Measurements from ENCODE around the gene DNAH2. TPM values are rescaled to one million over a fixed set of nuclear protein-coding genes. Genes with fewer than 3 reads are reported as not detected.

DNAH2 gene
- total RNA-seq, 1 donor from 2014 or later: 0.26 TPM

DNA sequence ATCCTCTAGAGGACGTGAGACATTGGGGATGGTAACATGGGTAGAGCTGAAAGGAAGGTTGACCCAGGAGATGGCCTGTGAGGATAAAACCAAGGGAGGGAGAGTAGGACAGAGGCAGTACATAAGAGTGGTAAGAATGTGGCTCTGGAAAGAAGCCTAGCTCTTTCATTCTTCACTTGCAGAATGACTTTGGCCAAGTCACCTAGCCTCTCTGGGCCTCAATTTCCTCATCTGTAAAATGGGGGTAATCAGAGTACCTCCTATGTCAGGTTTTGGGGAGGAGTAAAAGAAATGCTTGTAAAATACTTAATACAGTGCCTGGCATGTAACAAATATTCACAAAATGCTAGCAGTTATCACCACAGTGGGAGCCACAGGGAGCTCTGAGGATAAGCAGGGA, 123.3 kb downstream of the DNAH2 start:
- H3K36me3 ChIP-seq (ENCODE audit: control insufficient read depth, insufficient read depth, low read length): peaks cover 15% of the 10 kb centered on the region
- no peak overlapping the region for H3K4me3 ChIP-seq (ENCODE audit: low read depth, low read length)

GRCh38 chr17:7841396-7841914, 123.9 kb downstream of the DNAH2 start:
- FAIRE-seq (no peak), DNase-seq (ENCODE audit: low read depth) (peak; percentile 79)
- H3K36me3 ChIP-seq (ENCODE audit: control insufficient read depth, insufficient read depth, low read length): peaks cover 18% of the 10 kb centered on the region
- TF ChIP-seq CTCF (IDR thresholded peaks at IDR 0.05; ENCODE audit: insufficient read depth, low read length, severe bottlenecking): no peak
- peak overlapping the region; percentile 67 for H3K4me3 ChIP-seq (ENCODE audit: low read depth, low read length)
- no peaks in the 10 kb centered on the region for H3K27me3 ChIP-seq (ENCODE audit: control insufficient read depth, insufficient read depth, low read length)

More for the DNA sequence above, 123.3 kb downstream of the DNAH2 start:
- DNase-seq (ENCODE audit: low read depth): no peak
- no peaks in the 10 kb centered on the region for H3K27me3 ChIP-seq (ENCODE audit: control insufficient read depth, insufficient read depth, low read length)
- no peak for FAIRE-seq
- no peak for TF ChIP-seq CTCF (IDR thresholded peaks at IDR 0.05; ENCODE audit: insufficient read depth, low read length, severe bottlenecking)

DNA sequence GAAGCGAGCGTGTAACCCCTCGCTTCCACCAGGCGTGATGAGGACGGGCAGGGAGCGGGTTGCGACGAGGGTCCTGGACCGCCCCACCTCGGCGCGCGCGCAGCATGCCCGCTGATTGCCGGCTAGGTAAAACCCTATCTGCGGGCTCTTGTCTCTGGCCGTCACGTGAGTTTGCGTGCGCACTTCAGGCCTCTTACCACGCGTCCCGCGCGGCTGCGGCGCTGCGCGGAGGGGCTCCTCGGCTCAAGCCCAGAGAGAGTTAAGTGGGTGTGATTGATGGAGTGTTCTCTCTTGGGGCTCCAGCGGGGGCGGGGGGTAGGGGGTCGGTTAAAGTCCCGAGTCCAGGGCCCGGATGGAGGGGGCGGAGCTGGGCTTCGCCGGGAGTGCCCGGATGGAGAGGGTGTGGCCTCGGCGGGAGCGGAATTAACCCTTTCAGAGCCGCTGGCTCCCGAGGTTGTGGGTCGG, 124.4 kb downstream of the DNAH2 start:
- TF ChIP-seq CTCF (IDR thresholded peaks at IDR 0.05; ENCODE audit: insufficient read depth, low read length, severe bottlenecking): no peak
- no peak for FAIRE-seq
- DNase-seq (ENCODE audit: low read depth): peak; percentile 46

DNA sequence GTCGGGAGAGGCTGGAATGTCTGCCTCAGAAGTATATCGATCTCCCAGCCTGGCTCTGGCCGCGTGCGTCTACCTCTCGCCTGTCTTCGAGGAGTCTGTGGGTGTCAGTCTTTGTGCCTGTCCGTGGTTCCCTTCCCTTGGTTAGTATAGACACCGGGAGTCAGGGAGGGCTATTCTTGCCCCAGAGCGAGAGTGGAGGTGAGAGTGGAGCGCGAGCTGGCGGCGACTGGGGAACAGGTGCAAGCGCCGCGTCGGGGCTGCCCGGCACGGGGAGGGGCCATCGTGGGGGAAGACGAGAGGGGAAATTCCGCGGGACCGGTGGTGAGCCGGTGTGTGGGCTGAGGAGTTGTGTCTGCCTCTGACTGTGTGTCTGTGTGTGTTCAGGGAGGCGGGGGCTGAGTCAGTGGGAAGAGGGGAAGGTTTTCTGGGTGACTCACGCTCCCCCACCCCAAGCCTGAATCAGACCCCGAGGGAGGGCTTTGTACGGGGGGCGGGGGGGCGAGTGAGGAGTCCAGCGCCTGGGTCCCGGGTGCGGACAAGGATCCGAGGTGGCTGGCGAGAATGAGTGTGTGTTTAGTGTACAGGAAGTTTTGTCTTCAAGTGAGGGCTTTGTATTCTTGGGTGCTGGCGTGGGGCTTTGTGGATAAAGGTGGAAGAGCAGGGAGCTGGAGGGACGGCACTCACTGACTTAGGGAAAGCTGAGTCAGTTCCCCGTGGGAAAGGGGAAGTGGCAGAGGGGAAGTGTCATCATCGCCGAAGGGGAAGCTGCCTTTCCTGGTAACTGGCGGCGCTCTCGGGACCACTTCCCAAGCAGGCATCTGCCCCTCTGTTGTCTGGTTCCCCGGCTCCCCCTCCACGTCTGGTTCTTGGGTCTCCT, 125.1 kb downstream of the DNAH2 start:
- H3K4me3 ChIP-seq (ENCODE audit: low read depth, low read length): peak overlapping the region; percentile 67
- FAIRE-seq (no peak), DNase-seq (ENCODE audit: low read depth) (peak; percentile 94)
- no peaks in the 10 kb centered on the region for H3K27me3 ChIP-seq (ENCODE audit: control insufficient read depth, insufficient read depth, low read length)
- H3K36me3 ChIP-seq (ENCODE audit: control insufficient read depth, insufficient read depth, low read length): peaks cover 26% of the 10 kb centered on the region
- TF ChIP-seq CTCF (IDR thresholded peaks at IDR 0.05; ENCODE audit: insufficient read depth, low read length, severe bottlenecking): peak; percentile 7

More for the DNA sequence above, 124.4 kb downstream of the DNAH2 start:
- Histone ChIP-seq H3K4me3 (ENCODE audit: low read depth, low read length) (peak overlapping the region; percentile 67), H3K27me3 (ENCODE audit: control insufficient read depth, insufficient read depth, low read length) (no peaks in the 10 kb centered on the region), H3K36me3 (ENCODE audit: control insufficient read depth, insufficient read depth, low read length) (peaks cover 22% of the 10 kb centered on the region)

DNA sequence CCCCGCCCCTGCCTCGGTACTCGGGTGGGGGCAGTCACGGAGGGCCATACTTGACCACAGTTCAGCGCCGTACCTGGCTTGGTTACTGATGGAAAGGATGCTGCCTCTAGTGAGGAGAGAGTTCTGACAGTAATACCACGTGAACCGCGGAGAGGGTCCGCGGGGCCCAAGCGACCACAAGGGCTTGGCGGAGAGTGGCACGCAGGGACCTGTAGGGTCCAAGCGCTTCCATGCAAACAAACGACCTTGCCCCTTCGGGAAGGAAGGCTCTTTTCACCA, 125.7 kb downstream of the DNAH2 start:
- no peak for FAIRE-seq
- TF ChIP-seq CTCF (IDR thresholded peaks at IDR 0.05; ENCODE audit: insufficient read depth, low read length, severe bottlenecking): no peak
- DNase-seq (ENCODE audit: low read depth): no peak
- H3K4me3 ChIP-seq (ENCODE audit: low read depth, low read length): peak overlapping the region; percentile 67
- peaks cover 30% of the 10 kb centered on the region for H3K36me3 ChIP-seq (ENCODE audit: control insufficient read depth, insufficient read depth, low read length)
- H3K27me3 ChIP-seq (ENCODE audit: control insufficient read depth, insufficient read depth, low read length): no peaks in the 10 kb centered on the region
